OCI-LY1 (cell line): ENCODE measurements around the gene PSMG4.

Source experiments
- EZH2 ChIP-seq: fragments of 200-600 bp; sonication (generic), shearing (Covaris generic); IDR thresholded peaks from 2 replicates; pipeline ENCODE4 v1.8.0; 2017; ENCODE audit warnings: borderline replicate concordance, mixed run types, mild to moderate bottlenecking, antibody characterized with exemption, low read length, moderate library complexity, mixed read lengths
- TF ChIP-seq, protein P1 (sequence below): fragments of 200-600 bp; sonication (generic), shearing (Covaris generic); IDR thresholded peaks from 2 replicates; pipeline ENCODE4 v1.5.1; 2017; ENCODE audit warnings: mild to moderate bottlenecking, antibody characterized with exemption, low read length, moderate library complexity, mixed read lengths

DNA sequence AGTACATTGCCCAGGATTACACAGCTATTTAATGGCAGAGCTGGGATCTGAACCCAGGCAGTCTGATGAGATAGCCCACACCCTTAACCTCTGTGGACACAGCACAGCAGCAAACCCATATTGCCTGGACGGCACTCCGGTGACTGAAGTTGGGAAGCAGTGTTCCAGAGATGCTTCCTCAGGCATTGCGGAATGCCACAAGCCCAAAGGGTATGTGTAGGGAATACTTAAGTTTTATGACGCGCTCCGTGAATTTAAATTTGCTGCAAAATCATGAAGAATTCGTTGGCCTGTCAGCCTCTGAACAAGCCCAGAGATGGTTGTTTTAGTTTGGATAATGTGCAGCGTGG is 46.4 kb downstream of the PSMG4 start:
- TF ChIP-seq, protein P1, sequence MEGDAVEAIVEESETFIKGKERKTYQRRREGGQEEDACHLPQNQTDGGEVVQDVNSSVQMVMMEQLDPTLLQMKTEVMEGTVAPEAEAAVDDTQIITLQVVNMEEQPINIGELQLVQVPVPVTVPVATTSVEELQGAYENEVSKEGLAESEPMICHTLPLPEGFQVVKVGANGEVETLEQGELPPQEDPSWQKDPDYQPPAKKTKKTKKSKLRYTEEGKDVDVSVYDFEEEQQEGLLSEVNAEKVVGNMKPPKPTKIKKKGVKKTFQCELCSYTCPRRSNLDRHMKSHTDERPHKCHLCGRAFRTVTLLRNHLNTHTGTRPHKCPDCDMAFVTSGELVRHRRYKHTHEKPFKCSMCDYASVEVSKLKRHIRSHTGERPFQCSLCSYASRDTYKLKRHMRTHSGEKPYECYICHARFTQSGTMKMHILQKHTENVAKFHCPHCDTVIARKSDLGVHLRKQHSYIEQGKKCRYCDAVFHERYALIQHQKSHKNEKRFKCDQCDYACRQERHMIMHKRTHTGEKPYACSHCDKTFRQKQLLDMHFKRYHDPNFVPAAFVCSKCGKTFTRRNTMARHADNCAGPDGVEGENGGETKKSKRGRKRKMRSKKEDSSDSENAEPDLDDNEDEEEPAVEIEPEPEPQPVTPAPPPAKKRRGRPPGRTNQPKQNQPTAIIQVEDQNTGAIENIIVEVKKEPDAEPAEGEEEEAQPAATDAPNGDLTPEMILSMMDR, result no peak
- TF ChIP-seq EZH2, result no peak
